ENCODE measurements around the gene TRPM3. TPM values are rescaled to one million over a fixed set of nuclear protein-coding genes. Genes with fewer than 3 reads are reported as not detected.

Gene TRPM3
- total RNA-seq, 1 experiment from 2014 or later, result not detected

DNA sequence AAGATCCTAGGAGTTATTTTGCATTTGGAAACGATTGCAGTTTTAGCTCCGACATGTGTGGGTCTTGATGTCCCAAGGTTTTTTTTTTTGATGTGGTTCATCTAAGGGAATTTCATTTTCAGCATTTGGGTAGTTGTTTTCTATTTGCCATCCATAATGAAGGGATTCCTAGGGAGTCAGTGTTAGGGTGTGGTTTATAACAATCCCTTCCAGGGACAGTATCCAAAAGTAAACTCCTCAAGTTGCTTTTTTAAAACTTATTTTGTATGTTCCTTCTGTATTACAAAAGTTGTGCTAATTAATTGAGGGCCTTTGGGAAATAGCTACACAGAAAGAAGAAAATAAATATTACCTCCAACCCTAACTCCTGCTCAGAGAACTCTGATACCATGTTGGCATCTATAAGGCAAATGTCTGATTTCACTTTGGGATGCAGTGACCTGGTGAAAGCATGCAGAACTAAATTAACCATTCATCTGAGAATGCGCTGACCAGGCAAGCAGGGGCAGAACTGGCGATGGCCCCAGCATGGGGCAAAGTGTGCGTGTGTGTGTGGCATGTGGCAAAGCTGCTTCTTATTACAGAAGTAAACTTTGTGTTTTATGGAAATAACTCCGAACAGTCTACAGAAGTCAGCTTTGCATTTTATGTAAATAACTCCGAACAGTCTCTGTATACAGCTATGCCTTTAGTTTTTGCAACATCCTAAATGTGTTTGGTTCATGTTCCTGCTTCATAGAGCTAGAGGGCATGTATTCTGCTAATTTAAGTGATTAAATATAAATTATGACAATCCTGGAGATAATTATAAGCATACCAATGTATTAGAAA is 237.2 kb downstream of the TRPM3 start:
- no TSS peak for BruUV-seq (replicated peaks)
- CTCF ChIA-PET, result no interaction called here
- Mint-ChIP-seq H3K27me3 (ENCODE audit: unreplicated experiment) (no peaks in the 10 kb centered on the region), H3K9me3 (ENCODE audit: low read depth, unreplicated experiment) (no peaks in the 10 kb centered on the region), H3K4me1 (ENCODE audit: low read depth, unreplicated experiment) (no peaks in the 10 kb centered on the region), H3K27ac (ENCODE audit: unreplicated experiment) (no peak overlapping the region), H3K4me3 (ENCODE audit: low read depth, unreplicated experiment) (no peak overlapping the region), H3K36me3 (ENCODE audit: insufficient read depth, unreplicated experiment) (no peaks in the 10 kb centered on the region)
- intact Hi-C loops (cut with micrococcal nuclease; ENCODE audit: unreplicated experiment), result no loop called here
- no peak for TF ChIP-seq CTCF (IDR thresholded peaks at IDR 0.05; ENCODE audit: unreplicated experiment)
- no peak for DNase-seq

GRCh38 chr9:70883056-70883455 is 238.4 kb downstream of the TRPM3 start:
- intact Hi-C loops (cut with micrococcal nuclease; ENCODE audit: unreplicated experiment), result no loop called here
- TF ChIP-seq CTCF (IDR thresholded peaks at IDR 0.05; ENCODE audit: unreplicated experiment), result no peak
- Mint-ChIP-seq H3K27me3 (ENCODE audit: unreplicated experiment) (no peaks in the 10 kb centered on the region), H3K9me3 (ENCODE audit: low read depth, unreplicated experiment) (no peaks in the 10 kb centered on the region), H3K36me3 (ENCODE audit: insufficient read depth, unreplicated experiment) (no peaks in the 10 kb centered on the region), H3K4me3 (ENCODE audit: low read depth, unreplicated experiment) (no peak overlapping the region), H3K4me1 (ENCODE audit: low read depth, unreplicated experiment) (no peaks in the 10 kb centered on the region), H3K27ac (ENCODE audit: unreplicated experiment) (no peak overlapping the region)
- no peak for DNase-seq
- BruUV-seq (replicated peaks), result no TSS peak
- CTCF ChIA-PET, result no interaction called here

DNA sequence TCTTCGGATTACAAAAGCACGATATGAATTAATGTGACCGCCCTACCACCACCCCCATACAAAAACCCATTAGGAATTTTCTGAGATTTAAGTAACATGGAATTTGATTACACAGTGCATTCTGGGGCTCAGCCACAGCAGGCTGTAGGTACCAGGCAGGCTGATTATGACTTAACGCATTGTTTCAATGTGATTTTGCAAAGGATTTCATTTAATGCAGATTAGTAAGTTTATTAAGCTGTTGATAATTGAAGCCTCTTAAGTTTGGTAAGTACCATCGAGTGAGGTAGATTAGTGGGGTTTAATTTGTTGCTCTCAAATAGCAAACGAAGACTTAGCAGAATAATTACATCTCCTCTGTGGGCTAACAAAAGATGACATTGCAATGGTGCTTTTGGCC is 240.1 kb downstream of the TRPM3 start:
- H3K27ac Mint-ChIP-seq (ENCODE audit: unreplicated experiment), result no peak overlapping the region
- no peaks in the 10 kb centered on the region for H3K9me3 Mint-ChIP-seq (ENCODE audit: low read depth, unreplicated experiment)
- no peak for DNase-seq
- H3K27me3 Mint-ChIP-seq (ENCODE audit: unreplicated experiment), result no peaks in the 10 kb centered on the region
- no TSS peak for BruUV-seq (replicated peaks)
- CTCF ChIA-PET, result no interaction called here
- H3K36me3 Mint-ChIP-seq (ENCODE audit: insufficient read depth, unreplicated experiment), result no peaks in the 10 kb centered on the region
- no peak overlapping the region for H3K4me3 Mint-ChIP-seq (ENCODE audit: low read depth, unreplicated experiment)
- no peaks in the 10 kb centered on the region for H3K4me1 Mint-ChIP-seq (ENCODE audit: low read depth, unreplicated experiment)
- TF ChIP-seq CTCF (IDR thresholded peaks at IDR 0.05; ENCODE audit: unreplicated experiment), result no peak
- intact Hi-C loops (cut with micrococcal nuclease; ENCODE audit: unreplicated experiment), result no loop called here

DNA sequence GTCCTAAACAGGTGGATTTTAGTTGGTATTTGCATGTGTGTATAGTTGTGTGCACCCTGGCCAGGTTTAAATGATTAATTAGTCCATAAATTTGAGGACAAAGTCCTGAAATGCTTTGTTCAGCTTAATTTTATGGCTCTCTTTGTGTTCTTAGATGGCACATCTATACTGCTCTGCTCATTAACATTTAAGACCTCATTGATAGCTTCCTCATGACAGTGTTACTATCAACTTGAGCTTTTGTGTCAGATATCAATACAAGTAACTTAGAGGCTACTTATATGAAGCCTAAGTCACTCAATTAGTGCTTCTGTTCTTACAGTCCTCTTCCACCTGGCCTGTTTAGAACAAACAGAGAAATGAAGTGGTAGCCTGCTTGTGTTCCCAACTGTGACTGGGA is 240.9 kb downstream of the TRPM3 start:
- no TSS peak for BruUV-seq (replicated peaks)
- CTCF ChIA-PET, result no interaction called here

More for the DNA sequence above, 240.9 kb downstream of the TRPM3 start:
- no peak for TF ChIP-seq CTCF (IDR thresholded peaks at IDR 0.05; ENCODE audit: unreplicated experiment)
- H3K9me3 Mint-ChIP-seq (ENCODE audit: low read depth, unreplicated experiment), result no peaks in the 10 kb centered on the region
- H3K27me3 Mint-ChIP-seq (ENCODE audit: unreplicated experiment), result no peaks in the 10 kb centered on the region
- no peak overlapping the region for H3K4me3 Mint-ChIP-seq (ENCODE audit: low read depth, unreplicated experiment)
- H3K27ac Mint-ChIP-seq (ENCODE audit: unreplicated experiment), result no peak overlapping the region
- H3K36me3 Mint-ChIP-seq (ENCODE audit: insufficient read depth, unreplicated experiment), result no peaks in the 10 kb centered on the region
- intact Hi-C loops (cut with micrococcal nuclease; ENCODE audit: unreplicated experiment), result no loop called here
- DNase-seq, result no peak
- no peaks in the 10 kb centered on the region for H3K4me1 Mint-ChIP-seq (ENCODE audit: low read depth, unreplicated experiment)
